ENCODE results near the gene RNF38. TPM values are rescaled to one million over a fixed set of nuclear protein-coding genes. Genes with fewer than 3 reads are reported as not detected.
"Not testable (repeated sequence)": the region's sequence is repeated elsewhere in the genome, so short reads cannot be mapped to it uniquely, and the experiment has no call there.

RNF38 gene
- total and polyA plus RNA-seq, 2 donors: 32.3 to 37.3 TPM

DNA sequence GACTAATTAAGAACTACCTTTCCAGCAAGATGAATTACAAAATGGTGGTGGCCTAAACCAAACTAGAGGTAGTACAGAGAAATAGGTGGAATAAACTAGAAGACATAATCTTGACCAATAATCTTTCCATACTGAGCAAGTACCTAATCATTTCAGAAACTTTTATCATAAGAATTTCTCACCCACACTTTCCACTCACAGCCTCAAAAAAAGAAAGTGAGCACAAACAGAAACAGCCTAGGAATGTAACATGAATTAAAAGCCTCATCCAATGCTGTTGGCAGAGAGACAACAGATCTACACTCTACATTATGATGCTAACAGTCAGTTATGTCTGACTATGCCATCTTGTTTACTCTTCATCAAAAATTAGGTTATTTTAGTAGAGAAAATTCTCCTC lies 1.3 kb downstream of the RNF38 start:
- Histone ChIP-seq H3K4me1 (ENCODE audit: insufficient read depth) (no peaks in the 10 kb centered on the region), H3K36me3 (ENCODE audit: insufficient read depth) (no peaks in the 10 kb centered on the region), H3K27ac (ENCODE audit: low read depth) (no peak overlapping the region), H3K4me3 (ENCODE audit: low read depth, low read length) (no peak overlapping the region)
- DNase-seq (ENCODE audit: extremely low spot score): no peak

DNA sequence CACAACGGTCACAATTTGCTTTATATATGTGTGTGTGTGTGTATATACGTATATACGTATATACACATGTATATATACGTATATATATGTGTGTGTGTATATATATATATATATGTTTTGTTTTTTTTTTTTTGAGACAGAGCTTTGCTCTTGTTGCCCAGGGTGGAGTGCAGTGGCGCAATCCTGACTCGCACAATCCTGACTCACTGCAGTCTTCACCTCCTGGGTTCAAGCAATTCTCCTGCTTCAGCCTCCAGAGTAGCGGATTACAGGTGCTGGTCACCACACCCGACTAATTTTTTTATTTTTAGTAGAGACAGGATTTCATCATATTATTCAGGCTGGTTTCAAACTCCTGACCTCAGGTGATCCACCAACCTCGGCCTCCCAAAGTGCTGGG lies 3.1 kb downstream of the RNF38 start:
- H3K4me3 ChIP-seq (ENCODE audit: low read depth, low read length): no peak overlapping the region
- no peaks in the 10 kb centered on the region for H3K36me3 ChIP-seq (ENCODE audit: insufficient read depth)
- no peak overlapping the region for H3K27ac ChIP-seq (ENCODE audit: low read depth)
- no peak for DNase-seq (ENCODE audit: extremely low spot score)
- no peaks in the 10 kb centered on the region for H3K4me1 ChIP-seq (ENCODE audit: insufficient read depth)
- WGBS: 88% methylated on average over 9 of the region's 9 CpGs

DNA sequence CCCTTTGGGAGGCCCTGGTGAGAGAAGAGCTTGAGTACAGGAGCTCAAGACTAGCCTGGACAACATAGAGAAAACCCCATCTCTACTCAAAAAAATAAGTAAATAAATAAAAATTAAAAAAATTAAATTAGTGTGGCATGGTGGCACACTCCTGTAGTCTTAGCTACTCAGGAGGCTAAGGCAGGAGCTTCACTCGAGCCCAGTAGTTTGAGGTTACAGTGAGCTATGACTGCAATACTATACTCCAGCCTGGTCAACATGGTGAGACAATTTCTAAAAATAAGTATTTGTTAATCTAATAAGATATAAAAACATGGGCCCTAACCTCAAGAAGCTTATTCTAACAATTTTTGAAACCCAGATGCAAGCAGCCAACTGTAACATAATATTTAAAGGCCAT lies 7.6 kb downstream of the RNF38 start:
- no peak for DNase-seq (ENCODE audit: extremely low spot score)
- no peaks in the 10 kb centered on the region for H3K4me1 ChIP-seq (ENCODE audit: insufficient read depth)
- no peak overlapping the region for H3K4me3 ChIP-seq (ENCODE audit: low read depth, low read length)
- H3K27ac ChIP-seq (ENCODE audit: low read depth): no peak overlapping the region
- H3K36me3 ChIP-seq (ENCODE audit: insufficient read depth): no peaks in the 10 kb centered on the region
- WGBS: 85% methylated on average over 1 of the region's 1 CpG

DNA sequence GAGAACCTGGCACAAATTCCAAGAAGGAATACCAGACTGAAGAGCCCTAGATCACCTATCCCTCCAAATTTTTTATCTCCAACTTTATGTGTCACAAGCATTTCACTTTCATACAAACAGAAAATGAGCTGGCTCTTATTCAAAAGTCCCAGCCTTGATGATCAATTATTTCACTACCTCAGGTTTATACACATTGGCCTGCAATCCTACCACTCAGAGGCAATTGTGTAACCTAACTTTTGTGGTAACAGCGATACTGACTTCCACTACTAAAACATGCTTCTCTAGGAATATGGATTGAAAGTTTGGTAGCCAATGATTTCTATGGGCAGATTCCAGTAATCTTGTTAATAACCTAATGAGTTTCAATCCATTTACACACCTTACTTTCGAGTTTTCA lies 10.5 kb downstream of the RNF38 start:
- DNase-seq (ENCODE audit: extremely low spot score): no peak
- H3K4me3 ChIP-seq (ENCODE audit: low read depth, low read length): no peak overlapping the region
- H3K27ac ChIP-seq (ENCODE audit: low read depth): no peak overlapping the region
- 94% methylated on average over 2 of the region's 2 CpGs for WGBS
- no peaks in the 10 kb centered on the region for H3K4me1 ChIP-seq (ENCODE audit: insufficient read depth)
- no peaks in the 10 kb centered on the region for H3K36me3 ChIP-seq (ENCODE audit: insufficient read depth)

DNA sequence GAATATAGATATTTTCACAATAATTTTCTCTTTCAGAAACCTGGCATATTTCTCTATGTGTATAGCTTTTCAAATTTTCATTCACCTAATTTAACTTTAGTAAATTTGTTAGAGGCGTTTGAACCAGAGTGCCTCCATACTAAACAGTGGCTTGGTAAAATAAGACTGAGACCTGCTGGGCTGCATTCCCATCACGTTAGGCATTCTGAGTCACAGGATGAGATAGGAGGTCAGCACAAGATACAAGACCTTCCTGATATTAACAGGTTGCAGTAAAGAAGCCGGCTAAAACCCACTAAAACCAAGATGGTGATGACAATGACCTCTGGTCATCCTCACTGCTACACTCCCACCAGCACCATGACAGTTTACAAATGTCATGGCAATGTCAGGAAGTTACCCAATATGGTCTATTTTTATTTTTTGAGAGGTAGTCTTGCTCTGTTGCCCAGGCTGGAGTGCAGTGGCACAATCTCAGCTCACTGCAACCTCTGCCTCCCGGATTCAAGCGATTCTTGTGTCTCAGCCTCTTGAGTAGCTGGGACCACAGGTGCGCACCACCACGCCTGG lies 13.6 kb downstream of the RNF38 start:
- not testable (repeated sequence) for DNase-seq (ENCODE audit: extremely low spot score); H3K4me3 ChIP-seq (ENCODE audit: low read depth, low read length); H3K27ac ChIP-seq (ENCODE audit: low read depth); H3K36me3 ChIP-seq (ENCODE audit: insufficient read depth); H3K4me1 ChIP-seq (ENCODE audit: insufficient read depth)
- WGBS: 84% methylated on average over 7 of the region's 7 CpGs

- no peak overlapping the region for H3K27ac ChIP-seq (ENCODE audit: low read depth)
- no peak overlapping the region for H3K4me3 ChIP-seq (ENCODE audit: low read depth, low read length)
- H3K36me3 ChIP-seq (ENCODE audit: insufficient read depth): no peaks in the 10 kb centered on the region
- peaks cover 3% of the 10 kb centered on the region for H3K4me1 ChIP-seq (ENCODE audit: insufficient read depth)
- no peak for DNase-seq (ENCODE audit: extremely low spot score)
These were observed 17.6 kb downstream of the RNF38 start for GRCh38 chr9:36382484-36382883.

DNA sequence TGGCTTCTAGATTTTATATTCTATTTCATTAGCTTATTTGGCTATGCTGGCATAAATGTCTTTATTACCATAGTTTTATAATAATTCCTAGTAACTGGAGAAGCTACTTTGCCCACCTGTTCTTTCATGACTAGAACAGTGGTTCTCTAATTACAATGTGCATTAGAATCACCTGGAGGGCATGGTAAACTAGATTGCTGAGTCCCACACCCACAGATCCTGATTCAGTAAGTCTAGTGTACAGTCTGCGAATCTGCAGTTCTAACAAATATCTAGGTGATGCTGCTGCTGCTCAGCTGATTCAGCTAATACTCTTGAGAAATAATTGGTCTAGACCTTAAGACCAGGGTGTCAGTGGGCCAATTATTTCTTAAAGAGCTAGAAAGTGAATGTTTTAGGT lies 35.5 kb downstream of the RNF38 start:
- Histone ChIP-seq H3K4me1 (ENCODE audit: insufficient read depth) (no peaks in the 10 kb centered on the region), H3K36me3 (ENCODE audit: insufficient read depth) (no peaks in the 10 kb centered on the region), H3K4me3 (ENCODE audit: low read depth, low read length) (no peak overlapping the region), H3K27ac (ENCODE audit: low read depth) (no peak overlapping the region)
- 100% methylated on average over 1 of the region's 1 CpG for WGBS
- DNase-seq (ENCODE audit: extremely low spot score): no peak

GRCh38 chr9:36363448-36363847 lies 36.6 kb downstream of the RNF38 start:
- no CpG with 5 or more reads among the region's 3 CpGs for WGBS
- no peaks in the 10 kb centered on the region for H3K36me3 ChIP-seq (ENCODE audit: insufficient read depth)
- no peak for DNase-seq (ENCODE audit: extremely low spot score)
- H3K27ac ChIP-seq (ENCODE audit: low read depth): no peak overlapping the region
- no peaks in the 10 kb centered on the region for H3K4me1 ChIP-seq (ENCODE audit: insufficient read depth)
- H3K4me3 ChIP-seq (ENCODE audit: low read depth, low read length): no peak overlapping the region

DNA sequence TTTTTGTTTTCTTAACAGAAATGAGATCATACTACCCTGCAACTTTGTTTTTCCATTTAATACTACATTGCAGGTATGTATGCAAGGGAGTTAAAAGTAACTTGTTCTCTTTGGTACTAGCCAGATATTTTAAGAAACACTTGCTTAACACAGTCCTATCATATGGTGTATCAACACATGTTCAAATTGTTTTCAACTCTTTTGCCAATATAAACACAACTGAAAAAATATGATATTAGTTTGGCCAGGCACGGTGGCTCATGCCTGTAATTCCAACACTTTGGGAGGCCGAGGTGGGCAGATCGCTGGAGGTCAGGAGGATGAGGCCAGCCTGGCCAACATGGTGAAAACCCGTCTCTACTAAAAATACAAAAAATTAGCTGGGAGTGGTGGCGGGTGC lies 41.6 kb downstream of the RNF38 start:
- 81% methylated on average over 5 of the region's 5 CpGs for WGBS
- Histone ChIP-seq H3K36me3 (ENCODE audit: insufficient read depth) (no peaks in the 10 kb centered on the region), H3K4me3 (ENCODE audit: low read depth, low read length) (no peak overlapping the region), H3K27ac (ENCODE audit: low read depth) (no peak overlapping the region), H3K4me1 (ENCODE audit: insufficient read depth) (no peaks in the 10 kb centered on the region)
- no peak for DNase-seq (ENCODE audit: extremely low spot score)

- Histone ChIP-seq H3K4me3 (ENCODE audit: low read depth, low read length) (no peak overlapping the region), H3K4me1 (ENCODE audit: insufficient read depth) (no peaks in the 10 kb centered on the region), H3K36me3 (ENCODE audit: insufficient read depth) (peaks cover 1% of the 10 kb centered on the region), H3K27ac (ENCODE audit: low read depth) (no peak overlapping the region)
- WGBS: 82% methylated on average over 1 of the region's 1 CpG
- no peak for DNase-seq (ENCODE audit: extremely low spot score)
These were observed 42.4 kb downstream of the RNF38 start for GRCh38 chr9:36357639-36358038.

- no peak overlapping the region for H3K4me3 ChIP-seq (ENCODE audit: low read depth, low read length)
- no peaks in the 10 kb centered on the region for H3K4me1 ChIP-seq (ENCODE audit: insufficient read depth)
- peaks cover 7% of the 10 kb centered on the region for H3K36me3 ChIP-seq (ENCODE audit: insufficient read depth)
- 97% methylated on average over 3 of the region's 3 CpGs for WGBS
- H3K27ac ChIP-seq (ENCODE audit: low read depth): no peak overlapping the region
- no peak for DNase-seq (ENCODE audit: extremely low spot score)
These were observed 53.5 kb downstream of the RNF38 start for GRCh38 chr9:36346569-36346968.

GRCh38 chr9:36345103-36345846 lies 54.8 kb downstream of the RNF38 start:
- Histone ChIP-seq H3K36me3 (ENCODE audit: insufficient read depth) (peaks cover 9% of the 10 kb centered on the region), H3K4me3 (ENCODE audit: low read depth, low read length) (no peak overlapping the region), H3K4me1 (ENCODE audit: insufficient read depth) (no peaks in the 10 kb centered on the region), H3K27ac (ENCODE audit: low read depth) (no peak overlapping the region)
- WGBS: 90% methylated on average over 6 of the region's 6 CpGs
- no peak for DNase-seq (ENCODE audit: extremely low spot score)

- Histone ChIP-seq H3K27ac (ENCODE audit: low read depth) (no peak overlapping the region), H3K4me3 (ENCODE audit: low read depth, low read length) (no peak overlapping the region), H3K36me3 (ENCODE audit: insufficient read depth) (peaks cover 10% of the 10 kb centered on the region), H3K4me1 (ENCODE audit: insufficient read depth) (no peaks in the 10 kb centered on the region)
- WGBS: 72% methylated on average over 3 of the region's 3 CpGs
- DNase-seq (ENCODE audit: extremely low spot score): no peak
These were observed 58.0 kb downstream of the RNF38 start for GRCh38 chr9:36341936-36342577.

DNA sequence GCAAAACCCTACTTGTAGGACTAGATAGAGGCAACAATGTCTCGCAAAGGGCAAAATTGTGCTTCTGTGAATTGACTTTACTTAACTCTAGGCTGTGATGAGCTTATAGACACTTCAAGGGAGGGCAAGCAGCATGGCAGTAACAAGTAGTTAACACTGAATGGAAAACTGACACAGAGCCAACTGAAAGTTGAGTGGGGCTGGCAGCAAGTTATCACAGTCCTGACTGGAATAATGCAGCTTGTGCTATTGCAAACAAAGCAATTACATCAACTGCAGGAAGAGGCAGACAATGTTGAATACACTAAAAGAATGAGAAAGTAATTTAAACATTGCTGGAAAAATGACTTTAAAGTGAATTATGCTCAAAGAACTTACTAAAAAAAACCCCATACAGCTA lies 62.2 kb downstream of the RNF38 start:
- DNase-seq (ENCODE audit: extremely low spot score): no peak
- 95% methylated on average over 1 of the region's 1 CpG for WGBS
- no peak overlapping the region for H3K4me3 ChIP-seq (ENCODE audit: low read depth, low read length)
- no peaks in the 10 kb centered on the region for H3K4me1 ChIP-seq (ENCODE audit: insufficient read depth)
- peaks cover 13% of the 10 kb centered on the region for H3K36me3 ChIP-seq (ENCODE audit: insufficient read depth)
- H3K27ac ChIP-seq (ENCODE audit: low read depth): no peak overlapping the region
